Fibroblast of lung (primary cell): Measurements from ENCODE around the gene SEMA4G. TPM values are rescaled to one million over a fixed set of nuclear protein-coding genes. Genes with fewer than 3 reads are reported as not detected.

ENCODE experiments used
- DNase-seq, 2 donors: peaks; one replicate each; pipeline versions ENCODE4 v3.0.0 to v3.0.0-alpha.2; 2010; ENCODE audit warnings: low read depth in 2 of 2
- H2AFZ ChIP-seq: 2 replicates; pipeline ENCODE4 v1.5.1; 2012; ENCODE audit warnings: low read length, control low read depth, inconsistent platforms
- H3K27ac ChIP-seq: 2 replicates; pipeline ENCODE4 v1.5.1; 2011; ENCODE audit warnings: low read length, control low read depth; ENCODE audit not compliant: insufficient read depth
- H3K27me3 ChIP-seq: 2 replicates; pipeline ENCODE4 v1.5.1; 2011; ENCODE audit warnings: mild to moderate bottlenecking, low read length; ENCODE audit not compliant: control insufficient read depth, insufficient read depth
- H3K36me3 ChIP-seq: 2 replicates; pipeline ENCODE4 v1.5.1; 2011; ENCODE audit warnings: low read length; ENCODE audit not compliant: control insufficient read depth, insufficient read depth
- H3K4me1 ChIP-seq: 2 replicates; pipeline ENCODE4 v1.5.1; 2011; ENCODE audit warnings: low read length; ENCODE audit not compliant: control insufficient read depth, insufficient read depth; ENCODE audit errors: extremely low read depth
- H3K4me2 ChIP-seq: 2 replicates; pipeline ENCODE4 v1.5.1; 2011; ENCODE audit warnings: low read length, control low read depth; ENCODE audit not compliant: insufficient read depth; ENCODE audit errors: extremely low read depth
- H3K4me3 ChIP-seq, 4 experiments: fragments of 200-600 bp in 1 of 4; sonication (generic) in 1 of 4; replicated peaks in 1 of 4; 2 replicates each; pipeline ENCODE4 v1.5.1; 2011 to 2016; ENCODE audit warnings: low read length in 4 of 4, low read depth in 3 of 4, mild to moderate bottlenecking in 3 of 4, control low read depth in 2 of 4, inconsistent platforms in 1 of 4, mixed read lengths in 1 of 4; ENCODE audit not compliant: insufficient read depth in 1 of 4; ENCODE audit errors: control extremely low read depth in 1 of 4
- H3K79me2 ChIP-seq: 2 replicates; pipeline ENCODE4 v1.5.1; 2012; ENCODE audit warnings: mild to moderate bottlenecking, low read length, inconsistent platforms; ENCODE audit not compliant: control insufficient read depth, insufficient read depth
- H3K9ac ChIP-seq: 2 replicates; pipeline ENCODE4 v1.5.1; 2011; ENCODE audit warnings: mild to moderate bottlenecking, low read length, control low read depth; ENCODE audit not compliant: insufficient read depth
- H3K9me3 ChIP-seq: 2 replicates; pipeline ENCODE4 v1.5.1; 2012; ENCODE audit warnings: low read depth, low read length; ENCODE audit not compliant: control insufficient read depth, insufficient read depth
- H4K20me1 ChIP-seq: 2 replicates; pipeline ENCODE4 v1.5.1; 2011; ENCODE audit warnings: low read length; ENCODE audit not compliant: control insufficient read depth, insufficient read depth; ENCODE audit errors: extremely low read depth
- EZH2 ChIP-seq: IDR thresholded peaks from 2 replicates; pipeline ENCODE4 v1.5.1; 2012; ENCODE audit warnings: low read length, control low read depth, mild to moderate bottlenecking; ENCODE audit errors: missing control alignments
- polyA plus RNA-seq, 2 donors: library from polyadenylated mRNA; depleted of rRNA in 1 of 2; stranded (reverse) in 1 of 2; unstranded in 1 of 2; fragments of >200 nt; gene quantifications; 2 replicates each; pipeline ENCODE4 v1.2.1, GENCODE V29; 2011 to 2012; ENCODE audit warnings: missing spikeins in 1 of 2
- total RNA-seq: library from RNA; depleted of rRNA; stranded (reverse); fragments of >200 nt; gene quantifications from 2 replicates; pipeline ENCODE4 v1.2.1, GENCODE V29; 2014
- TF ChIP-seq, protein P1 (sequence below), 2 donors: IDR thresholded peaks in 1 of 2; conservative IDR thresholded peaks in 1 of 2; 1 replicate in 1 of 2; 2 replicates in 1 of 2; pipeline ENCODE4 v1.5.1; 2011 to 2012; ENCODE audit warnings: low read length in 2 of 2, control low read depth in 1 of 2, inconsistent platforms in 1 of 2, low read depth in 1 of 2, mild to moderate bottlenecking in 1 of 2

The SEMA4G gene
- total and polyA plus RNA-seq, 2 donors (not counting 1 experiment from before 2014, with no cell fraction given): 1.8 to 3.2 TPM

DNA sequence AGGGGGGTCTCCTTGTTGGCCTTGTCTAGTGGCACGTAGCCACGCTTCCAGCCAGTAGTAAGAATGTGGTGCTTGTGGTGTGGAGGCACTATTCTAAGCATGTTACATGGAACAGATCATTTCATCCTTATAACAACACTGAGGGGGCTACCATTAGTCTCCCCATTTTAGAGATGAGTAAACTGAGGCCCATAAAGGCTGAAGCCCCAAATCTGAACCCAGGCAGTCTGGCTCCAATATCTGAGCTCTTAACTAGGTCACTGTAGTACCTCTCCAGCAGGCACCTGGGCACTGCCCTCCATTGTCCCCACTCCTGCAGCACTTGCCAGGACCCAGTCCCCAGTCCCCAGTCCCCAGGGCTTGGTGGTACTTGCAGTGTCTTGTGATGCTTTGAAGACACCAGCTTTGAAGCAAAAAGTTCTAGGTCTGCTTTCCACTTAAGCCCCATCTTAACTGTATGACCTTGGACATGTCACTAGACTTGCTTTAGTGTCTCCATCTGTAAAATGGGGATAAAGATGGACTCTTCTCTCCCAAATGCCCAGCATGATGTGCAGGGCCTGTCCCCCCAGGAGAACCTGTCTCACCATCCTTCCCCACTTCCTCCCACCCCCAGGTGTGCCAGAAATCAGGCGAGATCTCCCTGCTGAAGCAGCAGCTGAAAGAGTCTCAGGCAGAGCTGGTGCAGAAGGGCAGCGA, 36.7 kb downstream of the SEMA4G start:
- H3K4me1 ChIP-seq: peaks cover 26% of the 10 kb centered on the region
- no peak overlapping the region for H3K4me2 ChIP-seq
- no peak overlapping the region for H3K27ac ChIP-seq
- no peaks in the 10 kb centered on the region for H3K9me3 ChIP-seq
- H3K4me3 ChIP-seq: no peak overlapping the region
- H3K79me2 ChIP-seq: peaks cover 39% of the 10 kb centered on the region
- no peaks in the 10 kb centered on the region for H3K27me3 ChIP-seq
- TF ChIP-seq, protein P1, sequence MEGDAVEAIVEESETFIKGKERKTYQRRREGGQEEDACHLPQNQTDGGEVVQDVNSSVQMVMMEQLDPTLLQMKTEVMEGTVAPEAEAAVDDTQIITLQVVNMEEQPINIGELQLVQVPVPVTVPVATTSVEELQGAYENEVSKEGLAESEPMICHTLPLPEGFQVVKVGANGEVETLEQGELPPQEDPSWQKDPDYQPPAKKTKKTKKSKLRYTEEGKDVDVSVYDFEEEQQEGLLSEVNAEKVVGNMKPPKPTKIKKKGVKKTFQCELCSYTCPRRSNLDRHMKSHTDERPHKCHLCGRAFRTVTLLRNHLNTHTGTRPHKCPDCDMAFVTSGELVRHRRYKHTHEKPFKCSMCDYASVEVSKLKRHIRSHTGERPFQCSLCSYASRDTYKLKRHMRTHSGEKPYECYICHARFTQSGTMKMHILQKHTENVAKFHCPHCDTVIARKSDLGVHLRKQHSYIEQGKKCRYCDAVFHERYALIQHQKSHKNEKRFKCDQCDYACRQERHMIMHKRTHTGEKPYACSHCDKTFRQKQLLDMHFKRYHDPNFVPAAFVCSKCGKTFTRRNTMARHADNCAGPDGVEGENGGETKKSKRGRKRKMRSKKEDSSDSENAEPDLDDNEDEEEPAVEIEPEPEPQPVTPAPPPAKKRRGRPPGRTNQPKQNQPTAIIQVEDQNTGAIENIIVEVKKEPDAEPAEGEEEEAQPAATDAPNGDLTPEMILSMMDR (conservative IDR thresholded peaks at IDR 0.05 in 1 of 2, IDR thresholded peaks at IDR 0.05 in 1 of 2; ENCODE audit: low read depth in 1 of 2, low read length in 2 of 2): no peak
- no peak for TF ChIP-seq EZH2
- H3K36me3 ChIP-seq: peaks cover 44% of the 10 kb centered on the region
- no peak overlapping the region for H3K9ac ChIP-seq
- no peak overlapping the region for H2AFZ ChIP-seq
- DNase-seq: no peak
- peaks cover 2% of the 10 kb centered on the region for H4K20me1 ChIP-seq

DNA sequence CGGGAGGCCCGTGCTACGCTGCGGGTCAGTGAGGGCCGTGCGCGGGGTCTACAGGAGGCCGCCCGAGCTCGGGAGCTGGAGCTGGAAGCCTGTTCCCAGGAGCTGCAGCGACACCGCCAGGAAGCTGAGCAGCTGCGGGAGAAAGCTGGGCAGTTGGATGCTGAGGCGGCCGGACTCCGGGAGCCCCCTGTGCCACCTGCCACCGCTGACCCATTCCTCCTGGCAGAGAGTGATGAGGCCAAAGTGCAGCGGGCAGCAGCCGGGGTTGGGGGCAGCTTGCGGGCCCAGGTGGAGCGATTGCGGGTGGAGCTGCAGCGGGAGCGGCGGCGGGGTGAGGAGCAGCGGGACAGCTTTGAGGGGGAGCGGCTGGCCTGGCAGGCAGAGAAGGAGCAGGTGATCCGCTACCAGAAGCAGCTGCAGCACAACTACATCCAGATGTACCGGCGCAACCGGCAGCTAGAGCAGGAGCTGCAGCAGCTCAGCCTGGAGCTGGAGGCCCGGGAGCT, 37.3 kb downstream of the SEMA4G start:
- peak in 1 of 2 donors; percentile 50 for DNase-seq
- H3K36me3 ChIP-seq: peaks cover 44% of the 10 kb centered on the region

GRCh38 chr10:101007099-101007711, 37.9 kb downstream of the SEMA4G start:
- peaks cover 29% of the 10 kb centered on the region for H3K79me2 ChIP-seq
- peaks cover 2% of the 10 kb centered on the region for H4K20me1 ChIP-seq
- no peak for TF ChIP-seq EZH2
- TF ChIP-seq, protein P1 (conservative IDR thresholded peaks at IDR 0.05 in 1 of 2, IDR thresholded peaks at IDR 0.05 in 1 of 2; ENCODE audit: low read depth in 1 of 2, low read length in 2 of 2): no peak
- H3K4me2 ChIP-seq: no peak overlapping the region
- no peaks in the 10 kb centered on the region for H3K9me3 ChIP-seq
- H3K4me1 ChIP-seq: peaks cover 16% of the 10 kb centered on the region
- no peak overlapping the region for H3K4me3 ChIP-seq
- no peaks in the 10 kb centered on the region for H3K27me3 ChIP-seq
- DNase-seq: peak in 1 of 2 donors; percentile 61
- peaks cover 42% of the 10 kb centered on the region for H3K36me3 ChIP-seq
- H3K27ac ChIP-seq: peak overlapping the region; percentile 2
- H2AFZ ChIP-seq: no peak overlapping the region
- H3K9ac ChIP-seq: peak overlapping the region; percentile 30

More for the DNA sequence above, 37.3 kb downstream of the SEMA4G start:
- Histone ChIP-seq H3K79me2 (peaks cover 34% of the 10 kb centered on the region), H3K4me3 (no peak overlapping the region), H4K20me1 (peaks cover 2% of the 10 kb centered on the region), H3K9ac (peak overlapping the region; percentile 30), H3K27ac (peak overlapping the region; percentile 2), H3K4me1 (peaks cover 22% of the 10 kb centered on the region), H2AFZ (no peak overlapping the region), H3K4me2 (no peak overlapping the region), H3K27me3 (no peaks in the 10 kb centered on the region), H3K9me3 (no peaks in the 10 kb centered on the region)
- TF ChIP-seq EZH2: no peak
- TF ChIP-seq, protein P1 (conservative IDR thresholded peaks at IDR 0.05 in 1 of 2, IDR thresholded peaks at IDR 0.05 in 1 of 2; ENCODE audit: low read depth in 1 of 2, low read length in 2 of 2): no peak
